Pancreas (tissue), 10 donors: ENCODE measurements around the gene GAB2. TPM values are rescaled to one million over a fixed set of nuclear protein-coding genes. Genes with fewer than 3 reads are reported as not detected.
A peak's percentile ranks its signal among the peaks of the same experiment; 100 is the strongest.

Source experiments
- ATAC-seq, 4 donors: fragments of 200-7000 bp; cut with Tn5 transposase; one replicate each; pipeline versions ENCODE4 v1.8.0 to v1.9.1; 2020; ENCODE audit warnings: mild to moderate bottlenecking in 4 of 4, moderate library complexity in 4 of 4
- DNase-seq, 6 donors: peaks; one replicate each; pipeline ENCODE4 v3.0.0-alpha.2; 2020
- FAIRE-seq: peaks from 2 replicates; lab custom pipeline; 2012; peaks lifted over from hg19 to GRCh38; lab: Jason Lieb, UNC
- H3K27ac ChIP-seq, 4 donors: fragments of 200-600 bp; sonication (generic); 1 replicate in 3 of 4; 2 replicates in 1 of 4; pipeline versions ENCODE4 v1.5.0 to v1.8.0; 2020
- H3K27me3 ChIP-seq, 4 donors: fragments of 200-600 bp; one replicate each; pipeline ENCODE4 v1.8.0; 2021
- H3K36me3 ChIP-seq, 3 donors: fragments of 200-600 bp; sonication (generic) in 1 of 3; one replicate each; pipeline versions ENCODE4 v1.5.0 to v1.8.0; 2020 to 2021
- H3K4me1 ChIP-seq, 3 donors: fragments of 200-600 bp; one replicate each; pipeline ENCODE4 v1.8.0; 2021
- H3K4me3 ChIP-seq, 4 donors: fragments of 200-600 bp; sonication (generic) in 2 of 4; one replicate each; pipeline versions ENCODE4 v1.5.0 to v1.8.0; 2020 to 2021
- H3K9me3 ChIP-seq, 4 donors: fragments of 200-600 bp; one replicate each; pipeline ENCODE4 v1.8.0; 2021
- WGBS, 2 donors: extraction: QIAGEN DNeasy Blood & Tissue Kit; methylation state at CpG; one replicate each; pipeline ENCODE4 v1.1.7; 2013; 5-methylcytosine and 5-hydroxymethylcytosine counted together
- intact Hi-C, 3 donors: fragments of 100-400 bp; cut with DNase I; formaldehyde crosslinking; loops; one replicate each; pipeline versions ENCODE4 v1.11.1 to v1.14.2; 2022
- polyA plus RNA-seq, 2 donors: library from polyadenylated mRNA; stranded (reverse); fragments of 200-250 nt; gene quantifications; one replicate each; pipeline ENCODE4 v1.2.3, GENCODE V29; 2013
- total RNA-seq, 6 donors: library from RNA; stranded (reverse); fragmentation: NEBNext Ultra II Directional in 4 of 6; extraction: Animal tissue kit (Norgen Biotek cat#: 25700) in 4 of 6; gene quantifications; one replicate each; pipeline versions ENCODE4 v1.2.1 to v1.2.4, GENCODE V29; 2021 to 2023
- TF ChIP-seq, protein P1 (sequence below), 4 donors: fragments of 200-600 bp; sonication (generic) in 3 of 4; IDR thresholded peaks; one replicate each; pipeline versions ENCODE4 v1.5.0 to v1.8.0; 2021; ENCODE audit warnings: antibody characterized with exemption in 4 of 4
- donor health status: healthy with polysubstance abuse.
- donor health status: DM: no; HTN: no; CAD: no; lungs with moderate emphysema.
- donor health status: DM: no; HTN: no; CAD: no.
- donor health status: control.
- donor health status: control.
- donor health status: Bipolar disorder and iron deficiency.
- donor health status: DM: yes; HTN: yes; CAD: no.
- donor health status: DM: no; HTN: no; CAD: no.
- donor health status: DM: no; HTN: no; CAD: no.
- donor health status: DM: yes; HTN: yes; CAD: no.

Gene GAB2
- total and polyA plus RNA-seq, 8 donors, result 3.1 to 17.8 (median 9.4) TPM

DNA sequence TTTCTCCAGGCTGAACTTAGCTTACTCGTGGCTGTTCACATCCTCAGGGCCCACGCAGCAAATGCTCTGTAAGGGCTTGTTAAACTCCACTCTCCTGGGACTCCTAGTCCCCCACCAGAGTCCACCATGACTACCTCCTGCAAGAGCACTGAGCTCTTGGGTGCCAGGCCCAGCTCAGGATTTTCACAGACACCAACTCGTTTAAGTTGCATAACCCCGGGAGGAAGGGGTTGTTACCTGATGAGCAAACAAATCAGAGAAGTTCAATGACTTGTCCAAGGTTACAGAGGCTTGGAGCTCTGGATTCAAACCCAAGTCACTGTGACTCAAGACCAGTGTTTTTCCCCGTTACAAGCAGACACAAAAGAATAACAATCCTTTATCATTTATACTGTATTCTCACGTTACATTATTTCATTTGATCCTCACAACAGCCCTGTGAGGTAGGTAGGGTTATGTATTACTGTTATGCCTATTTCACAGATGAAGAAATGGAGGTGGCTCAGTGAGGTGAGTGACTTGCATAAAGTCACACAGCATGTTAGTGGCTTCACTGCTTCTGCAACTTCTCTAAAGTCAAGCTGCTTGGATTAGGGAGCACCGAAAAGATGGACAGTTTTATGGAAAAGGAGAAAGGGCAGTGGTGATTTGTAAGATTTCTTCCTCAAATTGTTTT, 246.6 kb downstream of the GAB2 start:
- intact Hi-C loops, result no loop called here
- DNase-seq (no peak), ATAC-seq (no peak), FAIRE-seq (no peak)
- no peak overlapping the region for H3K4me3 ChIP-seq
- H3K4me1 ChIP-seq, result no peaks in the 10 kb centered on the region
- WGBS, 2 donors, result 65 to 69% methylated on average over 7 of the region's 7 CpGs
- H3K36me3 ChIP-seq, result peaks cover 0 to 9% (median 0%) of the 10 kb centered on the region in 3 donors
- H3K27ac ChIP-seq, result no peak overlapping the region
- H3K27me3 ChIP-seq, result no peaks in the 10 kb centered on the region
- H3K9me3 ChIP-seq, result no peaks in the 10 kb centered on the region
- TF ChIP-seq, protein P1, sequence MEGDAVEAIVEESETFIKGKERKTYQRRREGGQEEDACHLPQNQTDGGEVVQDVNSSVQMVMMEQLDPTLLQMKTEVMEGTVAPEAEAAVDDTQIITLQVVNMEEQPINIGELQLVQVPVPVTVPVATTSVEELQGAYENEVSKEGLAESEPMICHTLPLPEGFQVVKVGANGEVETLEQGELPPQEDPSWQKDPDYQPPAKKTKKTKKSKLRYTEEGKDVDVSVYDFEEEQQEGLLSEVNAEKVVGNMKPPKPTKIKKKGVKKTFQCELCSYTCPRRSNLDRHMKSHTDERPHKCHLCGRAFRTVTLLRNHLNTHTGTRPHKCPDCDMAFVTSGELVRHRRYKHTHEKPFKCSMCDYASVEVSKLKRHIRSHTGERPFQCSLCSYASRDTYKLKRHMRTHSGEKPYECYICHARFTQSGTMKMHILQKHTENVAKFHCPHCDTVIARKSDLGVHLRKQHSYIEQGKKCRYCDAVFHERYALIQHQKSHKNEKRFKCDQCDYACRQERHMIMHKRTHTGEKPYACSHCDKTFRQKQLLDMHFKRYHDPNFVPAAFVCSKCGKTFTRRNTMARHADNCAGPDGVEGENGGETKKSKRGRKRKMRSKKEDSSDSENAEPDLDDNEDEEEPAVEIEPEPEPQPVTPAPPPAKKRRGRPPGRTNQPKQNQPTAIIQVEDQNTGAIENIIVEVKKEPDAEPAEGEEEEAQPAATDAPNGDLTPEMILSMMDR (IDR thresholded peaks at IDR 0.05), result no peak

DNA sequence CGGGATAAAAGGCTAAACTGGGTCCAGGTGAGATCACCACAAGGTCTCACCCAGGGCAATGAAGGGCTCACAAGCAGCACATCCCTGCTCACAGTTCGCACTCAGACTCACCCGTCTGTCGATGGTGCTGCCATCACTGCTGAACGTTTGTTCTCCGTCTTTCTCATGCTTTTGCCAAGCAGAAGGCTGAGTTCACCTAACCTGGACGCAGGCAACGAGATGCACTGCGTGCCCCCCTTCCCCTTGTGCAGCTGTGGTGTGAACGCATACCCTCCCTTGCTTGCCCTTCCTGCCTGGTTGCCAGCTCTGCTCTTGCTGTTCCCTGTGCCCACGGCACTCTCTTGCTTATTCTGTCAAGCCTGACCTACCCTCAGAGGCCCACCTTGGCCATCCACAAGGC, 247.2 kb downstream of the GAB2 start:
- ATAC-seq (no peak), FAIRE-seq (no peak), DNase-seq (no peak)
- Histone ChIP-seq H3K27me3 (no peaks in the 10 kb centered on the region), H3K27ac (no peak overlapping the region), H3K36me3 (peaks cover 0 to 9% (median 0%) of the 10 kb centered on the region in 3 donors), H3K9me3 (no peaks in the 10 kb centered on the region), H3K4me1 (no peaks in the 10 kb centered on the region), H3K4me3 (no peak overlapping the region)
- 88 to 92% methylated on average over 11 of the region's 11 CpGs for WGBS, 2 donors
- intact Hi-C loops, result no loop called here
- TF ChIP-seq, protein P1 (IDR thresholded peaks at IDR 0.05), result no peak

DNA sequence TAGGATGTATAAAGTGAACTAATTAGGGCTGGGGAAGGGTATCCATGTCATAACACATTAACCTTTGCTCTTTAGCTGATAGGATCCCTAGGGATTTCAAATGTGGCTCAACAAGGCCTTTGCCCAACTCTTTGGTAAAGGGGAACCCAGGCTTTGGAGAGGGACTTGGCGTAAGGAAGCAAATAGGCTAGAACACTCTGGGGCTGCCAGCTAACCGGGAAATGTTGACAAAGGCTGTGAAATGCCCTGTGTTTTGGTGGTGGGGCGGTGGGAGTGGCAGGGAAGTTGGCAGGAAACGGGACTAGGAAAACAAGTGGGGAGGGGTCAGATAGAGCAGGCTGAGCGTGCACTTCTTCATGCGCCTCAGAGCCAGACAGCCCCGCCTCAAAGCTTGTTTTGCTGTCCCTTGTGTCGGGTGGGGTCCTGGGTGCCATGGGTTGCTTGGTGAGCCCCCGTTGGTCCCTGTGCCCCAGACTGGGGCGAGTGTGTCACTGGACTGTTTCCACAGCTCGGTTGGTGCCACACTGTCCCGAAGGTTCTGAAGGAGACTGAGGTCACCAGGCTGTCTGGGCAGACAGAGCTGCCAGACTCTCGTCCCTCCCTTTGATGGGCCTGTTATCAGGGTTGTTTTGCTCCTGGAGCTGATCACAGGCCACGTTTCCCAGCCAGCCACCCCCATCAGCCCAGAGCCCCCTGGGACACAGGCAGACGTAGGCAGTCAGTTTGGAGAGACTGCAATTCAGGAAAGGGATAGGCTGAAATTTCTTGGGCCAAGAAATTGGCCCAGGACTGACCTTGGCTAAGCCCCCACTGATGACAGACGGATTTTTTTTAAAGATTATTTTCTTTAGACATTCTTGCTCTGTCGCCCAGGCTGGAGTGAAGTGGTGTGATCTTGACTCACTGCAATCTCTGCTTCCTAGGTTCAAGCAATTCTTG, 248.8 kb downstream of the GAB2 start:
- ATAC-seq, result peak in 3 of 4 donors; percentile 61 to 75 (median 70)
- H3K27me3 ChIP-seq, result no peaks in the 10 kb centered on the region
- TF ChIP-seq, protein P1 (IDR thresholded peaks at IDR 0.05), result no peak
- 56 to 60% methylated on average over 17 of the region's 17 CpGs for WGBS, 2 donors
- no peaks in the 10 kb centered on the region for H3K4me1 ChIP-seq
- no peak for FAIRE-seq
- peak overlapping the region in 2 of 4 donors; percentile 33 to 44 for H3K27ac ChIP-seq
- peaks cover 0 to 6% (median 0%) of the 10 kb centered on the region in 3 donors for H3K36me3 ChIP-seq
- intact Hi-C loops, result no loop called here
- no peaks in the 10 kb centered on the region for H3K9me3 ChIP-seq
- peak in 1 of 6 donors; percentile 21 for DNase-seq
- H3K4me3 ChIP-seq, result no peak overlapping the region

GRCh38 chr11:78166855-78167469, 250.7 kb downstream of the GAB2 start:
- H3K4me1 ChIP-seq, result no peaks in the 10 kb centered on the region

More at GRCh38 chr11:78166855-78167469, 250.7 kb downstream of the GAB2 start:
- no peaks in the 10 kb centered on the region for H3K9me3 ChIP-seq
- H3K27me3 ChIP-seq, result no peaks in the 10 kb centered on the region
- ATAC-seq, result no peak
- TF ChIP-seq, protein P1 (IDR thresholded peaks at IDR 0.05), result no peak
- no peak for DNase-seq
- intact Hi-C loops, result no loop called here
- no peak overlapping the region for H3K27ac ChIP-seq
- H3K4me3 ChIP-seq, result no peak overlapping the region
- H3K36me3 ChIP-seq, result no peaks in the 10 kb centered on the region
- 84 to 88% methylated on average over 6 of the region's 6 CpGs for WGBS, 2 donors
- FAIRE-seq, result no peak

Other genes starting within 250 kb of the GAB2 start
- 1 to 10 TPM; 2.2 to 4.8 (median 2.7) TPM for gene KCTD21, start 229.2 kb downstream of the GAB2 start, total RNA-seq
- 1 to 10 TPM; 1.9 to 3.4 TPM for gene KCTD21, start 229.2 kb downstream of the GAB2 start, polyA plus RNA-seq
- 1 to 10 TPM; 2.2 to 5.8 (median 4.1) TPM for gene USP35, start 228.9 kb downstream of the GAB2 start, total RNA-seq
- 10 to 100 TPM in 1 of 2 donors, 1 to 10 TPM in 1; 5.8 to 13.0 TPM for gene USP35, start 228.9 kb downstream of the GAB2 start, polyA plus RNA-seq
- 10 to 100 TPM in 1 of 6 donors, 1 to 10 TPM in 5; 5.1 to 10.2 (median 7.0) TPM for gene NARS2, start 157.0 kb upstream of the GAB2 start, total RNA-seq
- 10 to 100 TPM in 1 of 2 donors, 1 to 10 TPM in 1; 8.4 to 15.0 TPM for gene NARS2, start 157.0 kb upstream of the GAB2 start, polyA plus RNA-seq